Hepatocyte (in vitro differentiated cells): Measurements from ENCODE around the gene UBAP2L.

Source experiments
- EZH2 ChIP-seq: fragments of 200-600 bp; sonication (generic); IDR thresholded peaks from 2 replicates; pipeline ENCODE4 v1.6.1; 2016; ENCODE audit warnings: antibody characterized with exemption, mild to moderate bottlenecking, borderline replicate concordance
- EZH2phosphoT487 ChIP-seq: fragments of 200-600 bp; sonication (generic); IDR thresholded peaks from one replicate; pipeline ENCODE4 v1.6.1; 2018; ENCODE audit warnings: antibody characterized with exemption, mild to moderate bottlenecking, low read depth, moderate library complexity; ENCODE audit not compliant: unreplicated experiment, severe bottlenecking
- TF ChIP-seq, protein P1 (sequence below): fragments of 200-600 bp; sonication (generic); IDR thresholded peaks from 2 replicates; pipeline ENCODE4 v1.5.1; 2016; ENCODE audit warnings: antibody characterized with exemption, mild to moderate bottlenecking; ENCODE audit not compliant: poor library complexity

- TF ChIP-seq, protein P1, sequence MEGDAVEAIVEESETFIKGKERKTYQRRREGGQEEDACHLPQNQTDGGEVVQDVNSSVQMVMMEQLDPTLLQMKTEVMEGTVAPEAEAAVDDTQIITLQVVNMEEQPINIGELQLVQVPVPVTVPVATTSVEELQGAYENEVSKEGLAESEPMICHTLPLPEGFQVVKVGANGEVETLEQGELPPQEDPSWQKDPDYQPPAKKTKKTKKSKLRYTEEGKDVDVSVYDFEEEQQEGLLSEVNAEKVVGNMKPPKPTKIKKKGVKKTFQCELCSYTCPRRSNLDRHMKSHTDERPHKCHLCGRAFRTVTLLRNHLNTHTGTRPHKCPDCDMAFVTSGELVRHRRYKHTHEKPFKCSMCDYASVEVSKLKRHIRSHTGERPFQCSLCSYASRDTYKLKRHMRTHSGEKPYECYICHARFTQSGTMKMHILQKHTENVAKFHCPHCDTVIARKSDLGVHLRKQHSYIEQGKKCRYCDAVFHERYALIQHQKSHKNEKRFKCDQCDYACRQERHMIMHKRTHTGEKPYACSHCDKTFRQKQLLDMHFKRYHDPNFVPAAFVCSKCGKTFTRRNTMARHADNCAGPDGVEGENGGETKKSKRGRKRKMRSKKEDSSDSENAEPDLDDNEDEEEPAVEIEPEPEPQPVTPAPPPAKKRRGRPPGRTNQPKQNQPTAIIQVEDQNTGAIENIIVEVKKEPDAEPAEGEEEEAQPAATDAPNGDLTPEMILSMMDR: no peak
- TF ChIP-seq EZH2 (no peak), EZH2phosphoT487 (no peak)
Measured at GRCh38 chr1:154264454-154264853, 43.7 kb downstream of the UBAP2L start.
